BJ (cell line): Measurements from ENCODE around the gene SLC6A5. TPM values are rescaled to one million over a fixed set of nuclear protein-coding genes. Genes with fewer than 3 reads are reported as not detected.
"Not testable (repeated sequence)": the region's sequence is repeated elsewhere in the genome, so short reads cannot be mapped to it uniquely, and the experiment has no call there.

Source experiments
- CTCF ChIA-PET: fragments of 350-600 bp; formaldehyde crosslinking; extraction: SDS; loops from one replicate; lab custom pipeline; 2021; ENCODE audit warnings: antibody characterized with exemption, inconsistent platforms; lab: Yijun Ruan, JAX
- POLR2A ChIA-PET: fragments of 300-600 bp; sonication (Branson Sonifier 250); formaldehyde crosslinking; extraction: SDS; loops from one replicate; lab custom pipeline; 2021; ENCODE audit warnings: antibody characterized with exemption; lab: Charles Lee
- DNase-seq: peaks from one replicate; pipeline ENCODE4 v3.0.0-alpha.2; 2011; ENCODE audit warnings: low read depth
- H3K27me3 ChIP-seq: 2 replicates; pipeline ENCODE4 v1.6.0; 2011; ENCODE audit warnings: low read length; ENCODE audit not compliant: control insufficient read depth, insufficient read depth
- H3K36me3 ChIP-seq: 2 replicates; pipeline ENCODE4 v1.5.1; 2011; ENCODE audit warnings: low read length; ENCODE audit not compliant: control insufficient read depth, insufficient read depth
- H3K4me3 ChIP-seq: 2 replicates; pipeline ENCODE4 v1.5.1; 2011; ENCODE audit warnings: low read depth, mild to moderate bottlenecking, control low read depth, low read length
- polyA plus RNA-seq: library from polyadenylated mRNA; depleted of rRNA; stranded (reverse); fragments of >200 nt; gene quantifications from 2 replicates; pipeline ENCODE4 v1.2.3, GENCODE V29; 2011
- TF ChIP-seq, protein P1 (sequence below): IDR thresholded peaks from 2 replicates; pipeline ENCODE4 v1.5.1; 2011; ENCODE audit warnings: low read depth, mild to moderate bottlenecking, control low read depth, inconsistent platforms, low read length, moderate library complexity; ENCODE audit not compliant: insufficient read depth

SLC6A5 gene
- polyA plus RNA-seq, 1 experiment = not detected

- ChIA-PET CTCF (no interaction called here), POLR2A (no interaction called here)
- Histone ChIP-seq H3K4me3 (no peak overlapping the region), H3K27me3 (no peaks in the 10 kb centered on the region), H3K36me3 (no peaks in the 10 kb centered on the region)
- no peak for DNase-seq
- TF ChIP-seq, protein P1, sequence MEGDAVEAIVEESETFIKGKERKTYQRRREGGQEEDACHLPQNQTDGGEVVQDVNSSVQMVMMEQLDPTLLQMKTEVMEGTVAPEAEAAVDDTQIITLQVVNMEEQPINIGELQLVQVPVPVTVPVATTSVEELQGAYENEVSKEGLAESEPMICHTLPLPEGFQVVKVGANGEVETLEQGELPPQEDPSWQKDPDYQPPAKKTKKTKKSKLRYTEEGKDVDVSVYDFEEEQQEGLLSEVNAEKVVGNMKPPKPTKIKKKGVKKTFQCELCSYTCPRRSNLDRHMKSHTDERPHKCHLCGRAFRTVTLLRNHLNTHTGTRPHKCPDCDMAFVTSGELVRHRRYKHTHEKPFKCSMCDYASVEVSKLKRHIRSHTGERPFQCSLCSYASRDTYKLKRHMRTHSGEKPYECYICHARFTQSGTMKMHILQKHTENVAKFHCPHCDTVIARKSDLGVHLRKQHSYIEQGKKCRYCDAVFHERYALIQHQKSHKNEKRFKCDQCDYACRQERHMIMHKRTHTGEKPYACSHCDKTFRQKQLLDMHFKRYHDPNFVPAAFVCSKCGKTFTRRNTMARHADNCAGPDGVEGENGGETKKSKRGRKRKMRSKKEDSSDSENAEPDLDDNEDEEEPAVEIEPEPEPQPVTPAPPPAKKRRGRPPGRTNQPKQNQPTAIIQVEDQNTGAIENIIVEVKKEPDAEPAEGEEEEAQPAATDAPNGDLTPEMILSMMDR = no peak
Measured at GRCh38 chr11:20559523-20560300, 39.7 kb upstream of the SLC6A5 start.

DNA sequence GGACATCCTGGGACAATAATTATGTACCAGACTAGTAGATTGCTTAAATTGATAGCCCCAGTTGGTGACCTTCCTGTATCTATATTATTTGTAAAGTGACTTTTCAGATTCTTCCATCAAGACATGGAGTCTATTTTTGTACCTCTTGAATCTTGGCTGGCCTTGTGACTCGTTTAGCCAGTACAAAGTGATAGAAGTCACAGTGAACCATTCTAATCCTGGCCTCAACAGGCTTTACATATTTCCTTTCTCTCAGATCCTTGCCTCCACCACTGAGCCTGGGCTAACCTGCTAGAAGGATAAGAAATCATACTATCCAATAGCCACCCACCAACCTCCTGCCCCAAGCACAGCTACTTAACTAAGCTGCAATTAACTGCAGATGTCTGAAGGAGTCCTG, 37.5 kb upstream of the SLC6A5 start:
- Histone ChIP-seq H3K4me3 (no peak overlapping the region), H3K36me3 (no peaks in the 10 kb centered on the region), H3K27me3 (no peaks in the 10 kb centered on the region)
- CTCF ChIA-PET = no interaction called here
- TF ChIP-seq, protein P1 = no peak
- POLR2A ChIA-PET = no interaction called here
- DNase-seq = no peak

GRCh38 chr11:20563866-20564265, 35.5 kb upstream of the SLC6A5 start:
- ChIA-PET POLR2A (no interaction called here), CTCF (no interaction called here)
- DNase-seq = no peak
- TF ChIP-seq, protein P1 = no peak
- no peaks in the 10 kb centered on the region for H3K27me3 ChIP-seq
- H3K4me3 ChIP-seq = no peak overlapping the region
- H3K36me3 ChIP-seq = no peaks in the 10 kb centered on the region

DNA sequence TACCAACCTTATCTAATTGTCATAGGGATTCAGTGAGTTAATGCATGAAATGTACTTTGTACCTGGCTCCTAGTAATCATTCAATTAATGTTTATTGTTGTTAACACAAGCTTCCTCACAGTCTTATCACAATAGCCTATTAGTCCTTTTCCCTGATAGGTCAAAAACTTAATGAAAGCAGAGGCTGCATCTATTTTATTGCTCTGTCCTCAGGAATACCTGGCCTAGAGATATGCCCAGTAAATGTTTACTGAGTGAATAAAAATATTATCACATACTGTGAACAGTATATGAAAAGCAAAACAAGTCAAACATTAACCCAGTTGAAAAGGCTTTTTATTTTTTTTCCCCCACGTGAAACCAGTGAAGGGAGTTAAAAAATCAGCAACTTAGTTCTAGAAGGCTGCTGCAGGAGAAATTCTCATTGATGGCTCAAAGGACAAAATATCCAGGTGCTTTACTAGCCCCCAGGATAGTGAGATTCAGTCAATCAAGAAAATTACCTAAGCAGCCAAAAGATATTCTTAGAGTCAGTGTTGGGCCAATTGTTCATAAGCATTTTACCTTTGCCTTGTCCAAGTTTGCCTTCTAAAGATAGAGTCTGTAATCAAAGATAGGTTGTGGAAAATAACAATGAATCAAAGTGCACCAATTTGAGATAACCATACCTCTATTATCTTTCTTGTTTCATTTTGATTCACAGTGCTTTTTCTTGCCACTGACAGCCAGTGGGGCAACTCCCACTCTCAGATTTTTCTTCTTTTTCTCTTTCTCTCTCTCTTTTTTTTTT, 34.4 kb upstream of the SLC6A5 start:
- Histone ChIP-seq H3K4me3 (no peak overlapping the region), H3K27me3 (no peaks in the 10 kb centered on the region), H3K36me3 (no peaks in the 10 kb centered on the region)
- POLR2A ChIA-PET = no interaction called here
- TF ChIP-seq, protein P1 = no peak
- DNase-seq = no peak
- CTCF ChIA-PET = no interaction called here

DNA sequence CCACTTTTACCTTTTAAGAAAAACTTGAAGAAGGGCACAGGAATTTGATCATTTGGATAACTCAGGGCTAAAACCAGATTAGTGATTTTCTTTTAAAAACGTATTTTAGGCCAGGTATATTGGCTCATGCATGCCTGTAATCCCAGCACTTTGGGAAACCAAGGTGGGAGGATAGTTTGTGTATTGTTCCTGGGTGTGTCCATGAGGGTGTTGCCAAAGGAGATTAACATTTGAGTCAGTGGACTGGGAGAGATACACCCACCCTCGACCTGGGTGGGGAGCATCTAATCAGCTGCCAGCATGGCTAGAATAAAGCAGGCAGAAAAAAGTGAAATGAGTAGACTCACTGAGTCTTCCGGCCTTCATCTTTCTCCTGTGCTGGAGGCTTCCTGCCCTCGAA, 33.3 kb upstream of the SLC6A5 start:
- H3K27me3 ChIP-seq, DNase-seq, H3K4me3 ChIP-seq, H3K36me3 ChIP-seq, POLR2A ChIA-PET, CTCF ChIA-PET: not testable (repeated sequence)
